LNCaP clone FGC (cell line): Measurements from ENCODE around the gene SLC24A4.

Source experiments
- DNase-seq: peaks from one replicate; pipeline ENCODE4 v3.0.0-alpha.2; 2011; ENCODE audit warnings: low read depth
- H3K4me3 ChIP-seq: 2 replicates; pipeline ENCODE4 v1.5.1; 2011; ENCODE audit warnings: mild to moderate bottlenecking, low read depth, low read length, control low read depth
- TF ChIP-seq, protein P1 (sequence below): IDR thresholded peaks from 2 replicates; pipeline ENCODE4 v1.5.1; 2012; ENCODE audit warnings: mild to moderate bottlenecking; ENCODE audit not compliant: control insufficient read depth, insufficient read depth; ENCODE audit errors: extremely low read depth

Gene SLC24A4

DNA sequence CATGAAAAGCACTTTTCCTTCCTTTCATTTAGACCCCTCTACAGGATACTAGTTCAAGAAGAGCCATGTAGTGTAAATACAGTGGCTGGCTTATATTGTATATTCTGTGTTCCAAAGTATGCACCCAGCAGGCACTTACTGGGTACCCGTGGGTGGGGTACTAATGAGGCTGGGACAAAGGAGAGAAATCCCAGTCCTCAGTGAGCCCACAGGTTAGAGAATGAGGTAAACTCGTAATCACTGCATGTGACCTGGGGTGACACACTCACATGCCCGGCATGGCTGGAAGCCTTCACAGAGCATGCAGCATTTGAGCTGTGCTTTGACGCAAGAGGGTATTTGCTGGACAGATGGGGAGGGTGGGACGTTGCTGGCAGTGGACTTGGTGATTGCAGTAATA lies 17.1 kb downstream of the SLC24A4 start:
- H3K4me3 ChIP-seq = no peak overlapping the region
- TF ChIP-seq, protein P1, sequence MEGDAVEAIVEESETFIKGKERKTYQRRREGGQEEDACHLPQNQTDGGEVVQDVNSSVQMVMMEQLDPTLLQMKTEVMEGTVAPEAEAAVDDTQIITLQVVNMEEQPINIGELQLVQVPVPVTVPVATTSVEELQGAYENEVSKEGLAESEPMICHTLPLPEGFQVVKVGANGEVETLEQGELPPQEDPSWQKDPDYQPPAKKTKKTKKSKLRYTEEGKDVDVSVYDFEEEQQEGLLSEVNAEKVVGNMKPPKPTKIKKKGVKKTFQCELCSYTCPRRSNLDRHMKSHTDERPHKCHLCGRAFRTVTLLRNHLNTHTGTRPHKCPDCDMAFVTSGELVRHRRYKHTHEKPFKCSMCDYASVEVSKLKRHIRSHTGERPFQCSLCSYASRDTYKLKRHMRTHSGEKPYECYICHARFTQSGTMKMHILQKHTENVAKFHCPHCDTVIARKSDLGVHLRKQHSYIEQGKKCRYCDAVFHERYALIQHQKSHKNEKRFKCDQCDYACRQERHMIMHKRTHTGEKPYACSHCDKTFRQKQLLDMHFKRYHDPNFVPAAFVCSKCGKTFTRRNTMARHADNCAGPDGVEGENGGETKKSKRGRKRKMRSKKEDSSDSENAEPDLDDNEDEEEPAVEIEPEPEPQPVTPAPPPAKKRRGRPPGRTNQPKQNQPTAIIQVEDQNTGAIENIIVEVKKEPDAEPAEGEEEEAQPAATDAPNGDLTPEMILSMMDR = no peak
- no peak for DNase-seq

DNA sequence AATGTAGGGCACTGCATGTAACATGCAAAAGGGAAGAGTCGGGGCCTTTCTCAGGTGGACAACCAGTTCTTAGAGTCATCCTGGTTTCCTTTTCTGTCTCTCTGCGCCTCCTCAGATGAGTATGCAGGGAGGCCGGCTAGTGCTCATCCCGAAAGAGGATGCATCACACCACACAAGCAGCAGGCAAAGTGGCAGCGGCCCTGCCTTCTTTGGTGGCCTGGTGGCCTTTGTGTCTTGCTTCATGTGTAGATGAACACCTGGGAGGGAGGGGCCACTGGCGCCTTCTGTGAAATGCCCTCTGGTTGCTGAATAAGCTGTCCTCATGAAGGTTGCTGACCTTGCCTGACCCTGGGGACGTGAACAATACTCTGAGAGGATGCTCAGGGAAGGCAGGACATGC lies 18.0 kb downstream of the SLC24A4 start:
- no peak overlapping the region for H3K4me3 ChIP-seq
- DNase-seq = no peak
- TF ChIP-seq, protein P1 = no peak

DNA sequence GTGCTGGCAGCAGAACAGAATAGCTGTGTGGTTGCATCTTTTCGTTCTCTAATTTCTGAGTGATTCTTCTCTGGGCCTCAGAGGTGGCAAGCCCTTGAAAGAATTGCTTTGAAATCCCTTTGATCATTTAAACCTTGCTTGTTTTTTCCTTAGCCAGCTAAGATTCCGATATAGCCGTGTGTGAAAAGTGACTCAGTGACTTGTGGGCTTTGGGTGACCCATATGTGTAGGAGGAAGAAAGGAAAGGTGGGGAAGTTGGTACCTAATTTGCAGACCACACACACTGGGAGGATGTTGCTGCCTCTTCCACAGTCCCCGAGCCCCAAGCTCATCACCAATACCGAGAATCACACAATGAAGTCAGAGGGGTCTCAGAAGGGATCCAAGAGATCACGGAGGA lies 18.8 kb downstream of the SLC24A4 start:
- DNase-seq = no peak
- TF ChIP-seq, protein P1 = no peak
- no peak overlapping the region for H3K4me3 ChIP-seq

DNA sequence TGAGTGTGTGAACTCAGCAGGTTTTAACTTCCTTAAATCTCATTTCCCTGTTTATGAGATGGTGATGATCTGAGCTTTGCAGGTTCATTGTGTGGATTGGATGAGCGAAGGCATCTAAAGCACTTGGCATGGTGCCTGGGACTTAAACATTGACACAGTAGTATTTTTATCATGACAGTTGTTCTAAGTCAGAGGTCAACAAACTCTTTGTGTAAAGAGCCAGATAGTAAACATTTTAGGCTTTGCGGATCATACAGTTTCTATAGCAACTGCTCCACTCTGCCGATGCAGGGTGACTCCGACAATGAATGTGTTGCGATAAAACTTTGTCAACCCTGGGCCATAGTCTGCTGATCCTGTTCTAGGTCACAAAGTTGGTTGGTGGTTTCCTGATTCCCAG lies 25.2 kb downstream of the SLC24A4 start:
- TF ChIP-seq, protein P1 = no peak
- H3K4me3 ChIP-seq = no peak overlapping the region
- DNase-seq = peak; percentile 100

DNA sequence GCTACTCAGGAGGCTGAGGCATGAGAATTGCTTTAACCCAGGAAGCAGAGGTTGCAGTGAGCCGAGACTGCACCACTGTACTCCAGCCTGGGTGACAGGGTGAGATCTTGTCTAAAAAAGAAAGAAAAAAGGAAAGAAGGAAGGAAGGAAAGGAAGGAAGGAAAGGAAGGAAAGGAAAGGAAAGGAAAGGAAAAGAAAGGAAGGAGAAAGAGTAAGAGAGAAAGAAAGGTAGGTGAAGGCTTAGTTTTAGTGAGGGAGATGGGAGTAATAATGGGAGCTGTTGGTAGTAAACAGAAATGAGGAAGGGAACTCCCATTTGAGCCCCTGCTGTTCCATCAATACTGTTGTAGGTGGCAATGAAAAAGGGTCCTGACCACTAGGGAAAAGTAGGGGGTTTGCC lies 28.8 kb downstream of the SLC24A4 start:
- DNase-seq = no peak
- TF ChIP-seq, protein P1 = no peak
- H3K4me3 ChIP-seq = no peak overlapping the region

DNA sequence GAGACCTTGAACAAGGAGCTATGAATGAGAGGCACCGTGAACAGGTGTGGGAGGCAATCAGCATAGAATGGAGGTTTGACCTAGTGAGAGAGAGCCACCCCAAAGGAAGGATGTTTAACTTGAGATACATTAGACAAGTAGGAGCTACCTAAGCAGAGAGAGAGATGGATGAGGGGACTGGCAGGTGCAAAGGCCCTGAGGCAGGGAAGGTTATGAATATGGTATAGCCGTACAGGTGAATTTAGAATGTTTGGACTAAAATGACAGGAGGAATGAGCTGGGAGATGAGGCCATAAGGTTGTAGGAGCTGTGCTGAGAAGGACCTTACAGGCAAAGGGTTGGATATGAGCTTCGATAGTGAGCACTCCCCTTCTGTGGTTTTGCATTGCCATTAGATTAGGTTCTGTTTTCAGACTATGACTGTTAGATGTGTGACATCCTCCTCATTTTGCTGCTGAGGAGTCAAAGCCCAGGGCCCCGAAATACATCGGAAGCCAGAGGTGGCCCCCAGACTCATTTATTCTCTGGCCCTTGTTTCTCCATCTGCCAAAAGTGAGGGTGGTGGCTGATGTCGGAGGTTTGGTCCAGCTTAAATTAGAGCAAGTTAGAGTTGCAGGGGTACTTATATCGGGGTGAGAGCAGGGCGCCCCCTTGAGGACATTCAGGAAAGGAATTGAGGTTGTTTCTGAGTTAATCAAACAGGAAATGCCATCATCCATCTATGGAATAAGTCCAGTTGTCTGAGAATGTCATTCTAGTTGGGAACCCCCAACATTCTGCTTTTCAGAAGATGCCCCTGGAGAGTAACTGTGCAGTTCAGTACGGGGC lies 29.4 kb downstream of the SLC24A4 start:
- no peak for DNase-seq
- TF ChIP-seq, protein P1 = peak; percentile 45
- no peak overlapping the region for H3K4me3 ChIP-seq

DNA sequence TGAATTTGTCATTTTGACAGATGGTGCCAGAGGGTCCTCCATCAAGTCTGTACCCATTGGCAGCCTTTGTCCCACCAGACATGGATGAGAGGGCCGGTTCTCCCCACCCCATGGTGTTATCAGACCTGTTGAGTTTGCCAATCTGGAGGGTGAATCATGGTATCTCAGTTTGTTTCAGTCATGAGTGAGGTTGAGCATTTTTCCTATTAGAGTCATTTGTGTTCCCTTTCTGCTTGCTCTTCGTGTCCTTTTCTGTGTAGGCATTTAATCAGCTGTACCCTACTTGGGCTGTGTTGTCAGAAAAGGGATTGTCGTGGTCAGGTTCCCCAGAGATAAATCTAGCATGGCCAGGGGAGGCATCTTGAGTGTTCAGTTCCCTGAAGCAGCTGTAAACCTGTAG lies 30.5 kb downstream of the SLC24A4 start:
- TF ChIP-seq, protein P1 = no peak
- DNase-seq = no peak

More for the DNA sequence above, 30.5 kb downstream of the SLC24A4 start:
- no peak overlapping the region for H3K4me3 ChIP-seq
